Loucy (cell line): Measurements from ENCODE around the gene VCAM1.

Source experiments
- EZH2phosphoT487 ChIP-seq: fragments of 200-600 bp; IDR thresholded peaks from 2 replicates; pipeline ENCODE4 v1.6.1; 2018; ENCODE audit warnings: antibody characterized with exemption, mild to moderate bottlenecking, moderate library complexity, borderline replicate concordance
- TF ChIP-seq, protein P1 (sequence below): fragments of 200-600 bp; sonication (generic); conservative IDR thresholded peaks from 2 replicates; pipeline ENCODE4 v1.5.1; 2014; ENCODE audit warnings: mild to moderate bottlenecking, antibody characterized with exemption, low read length

GRCh38 chr1:100710906-100711682, 8.4 kb upstream of the VCAM1 start:
- TF ChIP-seq, protein P1, sequence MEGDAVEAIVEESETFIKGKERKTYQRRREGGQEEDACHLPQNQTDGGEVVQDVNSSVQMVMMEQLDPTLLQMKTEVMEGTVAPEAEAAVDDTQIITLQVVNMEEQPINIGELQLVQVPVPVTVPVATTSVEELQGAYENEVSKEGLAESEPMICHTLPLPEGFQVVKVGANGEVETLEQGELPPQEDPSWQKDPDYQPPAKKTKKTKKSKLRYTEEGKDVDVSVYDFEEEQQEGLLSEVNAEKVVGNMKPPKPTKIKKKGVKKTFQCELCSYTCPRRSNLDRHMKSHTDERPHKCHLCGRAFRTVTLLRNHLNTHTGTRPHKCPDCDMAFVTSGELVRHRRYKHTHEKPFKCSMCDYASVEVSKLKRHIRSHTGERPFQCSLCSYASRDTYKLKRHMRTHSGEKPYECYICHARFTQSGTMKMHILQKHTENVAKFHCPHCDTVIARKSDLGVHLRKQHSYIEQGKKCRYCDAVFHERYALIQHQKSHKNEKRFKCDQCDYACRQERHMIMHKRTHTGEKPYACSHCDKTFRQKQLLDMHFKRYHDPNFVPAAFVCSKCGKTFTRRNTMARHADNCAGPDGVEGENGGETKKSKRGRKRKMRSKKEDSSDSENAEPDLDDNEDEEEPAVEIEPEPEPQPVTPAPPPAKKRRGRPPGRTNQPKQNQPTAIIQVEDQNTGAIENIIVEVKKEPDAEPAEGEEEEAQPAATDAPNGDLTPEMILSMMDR: no peak
- no peak for TF ChIP-seq EZH2phosphoT487
